ENCODE measurements around the gene POU2F1. TPM values are rescaled to one million over a fixed set of nuclear protein-coding genes. Genes with fewer than 3 reads are reported as not detected.

The POU2F1 gene
- total and polyA plus RNA-seq, 4 donors: 0.93 to 10.5 (median 6.5) TPM

DNA sequence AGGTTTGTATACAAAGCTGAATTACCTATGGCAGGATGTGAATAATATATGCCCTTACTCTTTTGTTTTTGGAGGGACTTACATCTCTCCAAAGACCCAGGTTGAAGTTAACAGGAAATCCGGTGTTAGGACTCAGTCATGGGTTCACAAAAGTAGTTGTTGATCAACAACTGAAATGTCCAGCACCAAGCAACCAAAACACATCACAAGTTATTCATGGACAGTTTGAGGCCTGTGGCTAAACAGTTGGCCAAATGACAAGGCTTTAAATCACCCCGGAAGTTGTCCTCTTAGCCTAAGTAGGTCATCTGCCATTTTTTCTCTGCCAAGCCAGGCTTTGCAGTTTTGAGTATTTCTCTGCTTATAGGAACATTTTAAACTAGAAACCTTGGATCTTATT lies 207.7 kb downstream of the POU2F1 start:
- DNase-seq (ENCODE audit: low spot score): no peak

DNA sequence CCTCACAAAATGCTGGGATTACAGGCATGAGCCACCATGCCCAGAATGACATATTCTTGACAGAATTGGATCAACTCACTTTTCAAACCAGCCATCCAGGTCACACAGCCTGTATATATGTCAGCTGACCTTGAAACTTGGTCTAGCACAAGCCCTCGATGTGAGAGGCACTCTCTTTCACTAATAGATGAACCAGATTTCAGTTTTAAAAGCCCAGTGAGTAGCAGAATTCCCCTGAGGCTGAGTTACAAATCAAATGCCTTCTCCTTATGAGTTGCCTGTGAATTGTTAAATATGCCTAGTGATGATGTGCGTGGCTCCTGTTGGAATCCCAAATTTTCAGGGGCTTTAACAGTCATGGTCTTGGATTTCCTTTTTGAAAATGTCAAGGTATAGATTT lies 208.9 kb downstream of the POU2F1 start:
- no peak for DNase-seq (ENCODE audit: low spot score)
- Histone ChIP-seq H3K27ac (ENCODE audit: low read depth in 1 of 2, low read length in 2 of 2) (no peak overlapping the region), H3K9me3 (ENCODE audit: control insufficient read depth in 4 of 4, low read length in 3 of 4) (no peaks in the 10 kb centered on the region), H3K27me3 (ENCODE audit: control insufficient read depth in 4 of 4, insufficient read depth in 4 of 4, low read length in 3 of 4) (no peaks in the 10 kb centered on the region), H3K36me3 (ENCODE audit: control insufficient read depth in 4 of 4, insufficient read depth in 3 of 4, low read depth in 1 of 4, low read length in 3 of 4) (no peaks in the 10 kb centered on the region), H3K4me3 (ENCODE audit: low read depth in 1 of 3, low read length in 3 of 3) (no peak overlapping the region), H3K4me1 (ENCODE audit: control insufficient read depth in 4 of 4, insufficient read depth in 4 of 4, low read length in 3 of 4) (no peaks in the 10 kb centered on the region), H3K9ac (ENCODE audit: low read depth in 1 of 2, low read length in 2 of 2) (no peak overlapping the region)
- WGBS: 64% methylated on average over 2 of the region's 2 CpGs
- TF ChIP-seq SP1 (IDR thresholded peaks at IDR 0.05) (no peak), RXRA (IDR thresholded peaks at IDR 0.05) (no peak), HNF4A (conservative IDR thresholded peaks at IDR 0.05) (no peak), TAF1 (conservative IDR thresholded peaks at IDR 0.05) (no peak), YY1 (IDR thresholded peaks at IDR 0.05) (no peak), FOXA2 (IDR thresholded peaks at IDR 0.05) (no peak), RAD21 (IDR thresholded peaks at IDR 0.05) (no peak), NR2F2 (IDR thresholded peaks at IDR 0.05) (no peak), GABPA (IDR thresholded peaks at IDR 0.05 in 1 of 2, conservative IDR thresholded peaks at IDR 0.05 in 1 of 2) (no peak), HNF4G (IDR thresholded peaks at IDR 0.05) (no peak)
- TF ChIP-seq, protein P1, sequence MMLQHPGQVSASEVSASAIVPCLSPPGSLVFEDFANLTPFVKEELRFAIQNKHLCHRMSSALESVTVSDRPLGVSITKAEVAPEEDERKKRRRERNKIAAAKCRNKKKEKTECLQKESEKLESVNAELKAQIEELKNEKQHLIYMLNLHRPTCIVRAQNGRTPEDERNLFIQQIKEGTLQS (IDR thresholded peaks at IDR 0.05): no peak
- TF ChIP-seq, protein P2, sequence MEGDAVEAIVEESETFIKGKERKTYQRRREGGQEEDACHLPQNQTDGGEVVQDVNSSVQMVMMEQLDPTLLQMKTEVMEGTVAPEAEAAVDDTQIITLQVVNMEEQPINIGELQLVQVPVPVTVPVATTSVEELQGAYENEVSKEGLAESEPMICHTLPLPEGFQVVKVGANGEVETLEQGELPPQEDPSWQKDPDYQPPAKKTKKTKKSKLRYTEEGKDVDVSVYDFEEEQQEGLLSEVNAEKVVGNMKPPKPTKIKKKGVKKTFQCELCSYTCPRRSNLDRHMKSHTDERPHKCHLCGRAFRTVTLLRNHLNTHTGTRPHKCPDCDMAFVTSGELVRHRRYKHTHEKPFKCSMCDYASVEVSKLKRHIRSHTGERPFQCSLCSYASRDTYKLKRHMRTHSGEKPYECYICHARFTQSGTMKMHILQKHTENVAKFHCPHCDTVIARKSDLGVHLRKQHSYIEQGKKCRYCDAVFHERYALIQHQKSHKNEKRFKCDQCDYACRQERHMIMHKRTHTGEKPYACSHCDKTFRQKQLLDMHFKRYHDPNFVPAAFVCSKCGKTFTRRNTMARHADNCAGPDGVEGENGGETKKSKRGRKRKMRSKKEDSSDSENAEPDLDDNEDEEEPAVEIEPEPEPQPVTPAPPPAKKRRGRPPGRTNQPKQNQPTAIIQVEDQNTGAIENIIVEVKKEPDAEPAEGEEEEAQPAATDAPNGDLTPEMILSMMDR (IDR thresholded peaks at IDR 0.05; ENCODE audit: low read depth, low read length, missing input control): no peak
- TF ChIP-seq, protein P3, sequence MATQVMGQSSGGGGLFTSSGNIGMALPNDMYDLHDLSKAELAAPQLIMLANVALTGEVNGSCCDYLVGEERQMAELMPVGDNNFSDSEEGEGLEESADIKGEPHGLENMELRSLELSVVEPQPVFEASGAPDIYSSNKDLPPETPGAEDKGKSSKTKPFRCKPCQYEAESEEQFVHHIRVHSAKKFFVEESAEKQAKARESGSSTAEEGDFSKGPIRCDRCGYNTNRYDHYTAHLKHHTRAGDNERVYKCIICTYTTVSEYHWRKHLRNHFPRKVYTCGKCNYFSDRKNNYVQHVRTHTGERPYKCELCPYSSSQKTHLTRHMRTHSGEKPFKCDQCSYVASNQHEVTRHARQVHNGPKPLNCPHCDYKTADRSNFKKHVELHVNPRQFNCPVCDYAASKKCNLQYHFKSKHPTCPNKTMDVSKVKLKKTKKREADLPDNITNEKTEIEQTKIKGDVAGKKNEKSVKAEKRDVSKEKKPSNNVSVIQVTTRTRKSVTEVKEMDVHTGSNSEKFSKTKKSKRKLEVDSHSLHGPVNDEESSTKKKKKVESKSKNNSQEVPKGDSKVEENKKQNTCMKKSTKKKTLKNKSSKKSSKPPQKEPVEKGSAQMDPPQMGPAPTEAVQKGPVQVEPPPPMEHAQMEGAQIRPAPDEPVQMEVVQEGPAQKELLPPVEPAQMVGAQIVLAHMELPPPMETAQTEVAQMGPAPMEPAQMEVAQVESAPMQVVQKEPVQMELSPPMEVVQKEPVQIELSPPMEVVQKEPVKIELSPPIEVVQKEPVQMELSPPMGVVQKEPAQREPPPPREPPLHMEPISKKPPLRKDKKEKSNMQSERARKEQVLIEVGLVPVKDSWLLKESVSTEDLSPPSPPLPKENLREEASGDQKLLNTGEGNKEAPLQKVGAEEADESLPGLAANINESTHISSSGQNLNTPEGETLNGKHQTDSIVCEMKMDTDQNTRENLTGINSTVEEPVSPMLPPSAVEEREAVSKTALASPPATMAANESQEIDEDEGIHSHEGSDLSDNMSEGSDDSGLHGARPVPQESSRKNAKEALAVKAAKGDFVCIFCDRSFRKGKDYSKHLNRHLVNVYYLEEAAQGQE (IDR thresholded peaks at IDR 0.05): no peak
- TF ChIP-seq, protein P4, sequence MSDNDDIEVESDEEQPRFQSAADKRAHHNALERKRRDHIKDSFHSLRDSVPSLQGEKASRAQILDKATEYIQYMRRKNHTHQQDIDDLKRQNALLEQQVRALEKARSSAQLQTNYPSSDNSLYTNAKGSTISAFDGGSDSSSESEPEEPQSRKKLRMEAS (IDR thresholded peaks at IDR 0.05): no peak
- TF ChIP-seq, protein P5, sequence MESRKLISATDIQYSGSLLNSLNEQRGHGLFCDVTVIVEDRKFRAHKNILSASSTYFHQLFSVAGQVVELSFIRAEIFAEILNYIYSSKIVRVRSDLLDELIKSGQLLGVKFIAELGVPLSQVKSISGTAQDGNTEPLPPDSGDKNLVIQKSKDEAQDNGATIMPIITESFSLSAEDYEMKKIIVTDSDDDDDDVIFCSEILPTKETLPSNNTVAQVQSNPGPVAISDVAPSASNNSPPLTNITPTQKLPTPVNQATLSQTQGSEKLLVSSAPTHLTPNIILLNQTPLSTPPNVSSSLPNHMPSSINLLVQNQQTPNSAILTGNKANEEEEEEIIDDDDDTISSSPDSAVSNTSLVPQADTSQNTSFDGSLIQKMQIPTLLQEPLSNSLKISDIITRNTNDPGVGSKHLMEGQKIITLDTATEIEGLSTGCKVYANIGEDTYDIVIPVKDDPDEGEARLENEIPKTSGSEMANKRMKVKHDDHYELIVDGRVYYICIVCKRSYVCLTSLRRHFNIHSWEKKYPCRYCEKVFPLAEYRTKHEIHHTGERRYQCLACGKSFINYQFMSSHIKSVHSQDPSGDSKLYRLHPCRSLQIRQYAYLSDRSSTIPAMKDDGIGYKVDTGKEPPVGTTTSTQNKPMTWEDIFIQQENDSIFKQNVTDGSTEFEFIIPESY (IDR thresholded peaks at IDR 0.05): no peak

More for the DNA sequence above, 207.7 kb downstream of the POU2F1 start:
- Histone ChIP-seq H3K9me3 (ENCODE audit: control insufficient read depth in 4 of 4, low read length in 3 of 4) (no peaks in the 10 kb centered on the region), H3K9ac (ENCODE audit: low read depth in 1 of 2, low read length in 2 of 2) (no peak overlapping the region), H3K4me3 (ENCODE audit: low read depth in 1 of 3, low read length in 3 of 3) (no peak overlapping the region), H3K36me3 (ENCODE audit: control insufficient read depth in 4 of 4, insufficient read depth in 3 of 4, low read depth in 1 of 4, low read length in 3 of 4) (peaks cover 0 to 5% (median 2%) of the 10 kb centered on the region in 4 donors), H3K4me1 (ENCODE audit: control insufficient read depth in 4 of 4, insufficient read depth in 4 of 4, low read length in 3 of 4) (no peaks in the 10 kb centered on the region), H3K27ac (ENCODE audit: low read depth in 1 of 2, low read length in 2 of 2) (no peak overlapping the region), H3K27me3 (ENCODE audit: control insufficient read depth in 4 of 4, insufficient read depth in 4 of 4, low read length in 3 of 4) (no peaks in the 10 kb centered on the region)
- 74% methylated on average over 2 of the region's 2 CpGs for WGBS
- TF ChIP-seq, protein P4 (IDR thresholded peaks at IDR 0.05): no peak
- no peak for TF ChIP-seq RAD21 (IDR thresholded peaks at IDR 0.05)
- no peak for TF ChIP-seq SP1 (IDR thresholded peaks at IDR 0.05)
- TF ChIP-seq GABPA (IDR thresholded peaks at IDR 0.05 in 1 of 2, conservative IDR thresholded peaks at IDR 0.05 in 1 of 2): no peak
- TF ChIP-seq, protein P2 (IDR thresholded peaks at IDR 0.05; ENCODE audit: low read depth, low read length, missing input control): no peak
- TF ChIP-seq NR2F2 (IDR thresholded peaks at IDR 0.05): no peak
- TF ChIP-seq FOXA1 (IDR thresholded peaks at IDR 0.05): no peak
- TF ChIP-seq FOXA2 (IDR thresholded peaks at IDR 0.05): no peak
- TF ChIP-seq TAF1 (conservative IDR thresholded peaks at IDR 0.05): no peak
